NCI-H2029 treated with DMSO at 0.1 percent for 48 hours (cell line): ENCODE measurements around the gene FFAR4.
"Not testable (repeated sequence)": the region's sequence is repeated elsewhere in the genome, so short reads cannot be mapped to it uniquely, and the experiment has no call there.

Experiments
- DNase-seq: peaks from one replicate; lab custom pipeline; 2025; lab: John Stamatoyannopoulos, UW

Gene FFAR4

GRCh38 chr10:93566435-93567276 lies at the start of gene FFAR4:
Gene FFAR4, plus strand, starts transcription at chr10:93566665. Its CDS starts 56 bp downstream, at chr10:93566721.
- no peak for DNase-seq

GRCh38 chr10:93518531-93518930 lies 47.9 kb upstream of the FFAR4 start:
- no peak for DNase-seq

DNA sequence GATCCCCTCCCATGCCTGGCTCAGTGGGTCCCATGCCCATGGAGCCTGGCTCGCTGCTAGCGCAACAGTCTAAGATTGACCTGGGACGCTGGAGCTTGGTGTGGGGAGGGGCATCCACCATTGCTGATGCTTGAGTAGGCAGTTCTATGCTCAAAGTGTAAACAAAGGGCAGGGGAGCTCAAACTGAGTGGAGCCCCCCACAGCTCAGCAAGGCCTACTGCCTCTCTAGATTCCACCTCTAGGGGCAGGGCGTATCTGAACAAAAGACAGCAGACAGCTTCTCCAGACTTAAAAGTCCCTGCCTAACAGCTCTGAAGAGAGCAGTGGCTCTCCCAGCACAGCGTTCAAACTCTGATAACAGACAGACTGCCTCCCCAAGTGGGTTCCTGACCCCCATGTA lies 31.2 kb upstream of the FFAR4 start:
- no peak for DNase-seq

DNA sequence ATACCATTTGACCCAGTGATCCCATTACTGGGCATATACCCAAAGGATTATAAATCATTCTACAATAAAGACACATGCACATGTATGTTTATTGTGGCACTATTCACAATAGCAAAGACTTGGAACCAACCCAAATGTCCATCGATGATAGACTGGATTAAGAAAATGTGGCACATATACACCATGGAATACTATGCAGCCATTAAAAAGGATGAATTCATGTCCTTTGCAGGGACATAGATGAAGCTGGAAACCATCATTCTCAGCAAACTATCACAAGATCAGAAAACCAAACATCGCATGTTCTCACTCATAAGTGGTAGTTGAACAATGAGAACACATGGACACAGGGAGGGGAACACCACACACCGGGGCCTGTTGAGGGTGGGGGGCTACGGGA lies 25.6 kb upstream of the FFAR4 start:
- not testable (repeated sequence) for DNase-seq

DNA sequence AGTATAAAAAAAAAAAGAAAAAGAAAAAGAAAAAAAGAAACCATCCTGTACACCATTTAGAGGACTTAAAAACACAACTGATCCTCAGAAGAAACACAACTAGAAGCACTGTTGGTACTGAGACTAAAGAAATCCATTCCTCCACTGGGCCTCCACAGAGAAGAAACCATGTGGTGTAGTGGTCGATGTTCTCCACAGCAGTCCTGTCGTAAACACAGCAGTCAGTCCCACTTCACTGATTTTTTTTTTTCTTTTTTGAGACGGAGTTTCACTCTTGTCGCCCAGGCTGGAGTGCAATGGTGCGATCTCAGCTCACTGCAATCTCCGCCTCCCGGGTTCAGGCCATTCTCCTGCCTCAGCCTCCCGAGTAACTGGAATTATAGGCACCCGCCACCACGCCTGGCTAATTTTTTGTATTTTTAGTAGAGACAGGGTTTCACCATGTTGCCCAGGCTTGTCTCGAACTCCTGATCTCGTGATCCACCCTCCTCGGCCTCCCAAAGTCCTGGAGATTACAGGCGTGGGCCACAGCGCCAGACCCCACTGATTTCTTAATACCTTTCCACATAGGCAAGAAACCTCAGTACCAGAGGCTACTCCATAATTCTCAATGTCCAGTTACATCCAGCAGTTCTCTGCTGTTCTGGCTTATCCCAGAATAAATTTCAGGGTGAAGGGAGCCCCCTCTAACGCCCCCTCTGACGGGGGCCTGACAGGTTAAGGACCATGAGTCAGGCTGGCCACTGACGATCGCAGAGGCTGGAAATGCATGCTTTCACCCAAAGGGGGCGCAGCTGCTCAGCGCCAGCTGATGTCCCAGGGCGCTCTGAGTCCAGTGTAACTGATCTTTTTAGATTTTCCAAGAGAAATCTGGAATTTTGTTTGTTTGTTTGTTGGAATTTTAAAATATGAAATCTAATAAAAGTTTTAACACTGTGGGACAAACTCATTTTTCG lies 24.8 kb upstream of the FFAR4 start:
- DNase-seq: peak; percentile 8

- peak; percentile 8 for DNase-seq
Observed at GRCh38 chr10:93542358-93542791, 24.1 kb upstream of the FFAR4 start.

DNA sequence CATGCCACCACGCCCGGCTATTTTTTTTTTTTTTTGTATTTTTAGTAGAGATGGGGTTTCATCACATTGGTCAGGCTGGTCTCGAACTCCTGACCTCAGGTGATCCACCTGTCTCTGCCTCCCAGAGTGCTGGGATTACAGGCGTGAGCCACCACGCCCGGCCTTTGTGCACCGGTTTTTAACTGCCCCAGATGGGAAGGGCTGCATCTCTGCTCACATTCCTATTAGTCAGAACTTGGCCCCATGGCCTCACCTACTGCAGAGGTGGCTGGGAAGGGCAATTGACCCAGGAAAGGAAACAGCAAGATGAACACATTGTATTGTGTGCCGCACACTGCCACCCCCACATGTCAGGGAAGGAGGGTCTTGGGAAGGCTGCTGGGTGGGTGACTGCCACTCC lies 19.5 kb upstream of the FFAR4 start:
- not testable (repeated sequence) for DNase-seq

DNA sequence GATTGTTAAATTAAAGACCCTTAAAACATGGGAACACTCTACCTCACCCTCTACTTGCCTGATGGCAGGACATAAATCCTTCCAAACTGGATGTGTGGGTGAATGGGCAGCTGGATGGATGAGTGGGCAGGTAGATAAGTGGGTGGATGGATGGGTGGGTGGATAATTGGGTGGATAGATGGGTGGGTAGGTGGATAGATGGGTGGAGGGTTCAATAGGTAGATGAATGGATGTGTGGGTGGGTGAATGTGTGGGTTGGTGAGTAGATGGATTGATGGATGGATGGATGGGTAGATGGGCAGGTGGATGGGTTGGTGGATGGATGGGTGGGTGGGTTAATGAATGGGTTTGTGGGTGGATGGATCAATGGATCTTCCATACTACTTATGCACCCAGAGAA lies 18.9 kb upstream of the FFAR4 start:
- DNase-seq: no peak

DNA sequence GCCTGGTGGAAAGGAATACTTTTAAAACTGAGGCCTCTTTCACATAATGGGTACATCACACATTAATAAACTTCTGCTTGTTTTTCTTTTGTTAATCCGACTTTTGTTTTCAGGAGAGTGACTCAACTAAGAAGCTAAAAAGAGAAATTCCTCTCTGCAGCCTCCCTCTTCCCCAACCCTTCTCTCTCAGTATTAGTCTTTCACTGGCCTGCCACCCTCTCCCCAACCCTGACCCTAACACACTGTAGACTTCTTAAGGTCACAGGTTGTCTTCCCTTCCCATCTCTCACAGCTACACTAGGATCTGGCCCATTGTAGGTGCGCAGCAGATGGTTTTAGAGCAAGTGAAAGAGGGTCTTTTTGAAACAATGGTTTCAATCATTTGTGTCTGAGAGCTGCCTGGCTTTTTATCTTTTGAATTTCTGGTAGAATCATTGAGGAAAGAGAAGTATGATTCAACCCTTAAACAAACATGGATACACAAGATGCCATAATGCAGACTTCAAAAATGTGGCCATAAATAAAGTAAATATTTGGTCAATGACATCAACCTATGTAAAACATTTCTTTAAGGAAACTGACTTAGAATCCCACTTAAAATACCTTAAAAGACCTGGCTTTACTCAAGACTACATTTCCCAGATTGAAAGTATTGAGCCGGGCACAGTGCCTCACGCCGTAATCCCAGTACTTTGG lies 17.9 kb upstream of the FFAR4 start:
- no peak for DNase-seq

DNA sequence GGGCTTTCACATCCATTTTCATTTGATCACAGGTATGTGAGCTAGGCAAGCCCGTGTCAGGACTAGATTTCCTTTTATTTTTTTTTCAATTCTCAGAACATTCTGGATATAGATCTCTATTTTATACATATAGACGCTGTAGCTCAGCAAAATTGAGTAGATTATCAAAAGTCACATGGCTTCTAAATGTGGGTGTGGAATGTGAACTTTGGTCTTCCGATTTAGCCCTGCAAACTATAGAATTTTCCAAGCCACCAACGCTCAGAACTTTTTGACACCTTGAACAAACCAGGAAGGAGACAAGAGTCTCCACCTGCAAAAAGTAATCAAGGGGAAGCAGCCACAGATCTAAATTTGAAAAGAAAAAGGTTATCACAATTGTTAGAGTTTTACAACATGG lies 15.9 kb upstream of the FFAR4 start:
- DNase-seq: no peak

DNA sequence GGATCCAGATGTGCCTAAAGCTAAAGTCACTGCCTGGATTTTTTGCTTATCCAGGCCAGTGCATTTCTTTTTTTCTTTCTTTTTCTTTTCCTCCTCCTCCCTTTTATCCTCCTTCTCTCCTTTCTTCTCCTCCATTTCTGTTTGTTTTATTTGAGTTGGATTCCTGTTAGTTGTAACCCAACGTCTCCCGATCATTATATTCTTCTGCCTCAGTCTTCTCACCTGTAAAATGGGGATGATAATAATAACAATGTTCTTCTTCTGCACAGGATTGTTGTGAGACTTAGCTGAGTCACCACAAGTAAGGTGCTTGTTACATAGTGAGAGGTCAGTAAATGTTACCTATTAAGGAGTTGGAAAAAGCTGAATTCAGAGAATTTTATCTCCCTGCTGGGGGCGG lies 13.7 kb upstream of the FFAR4 start:
- DNase-seq: no peak

DNA sequence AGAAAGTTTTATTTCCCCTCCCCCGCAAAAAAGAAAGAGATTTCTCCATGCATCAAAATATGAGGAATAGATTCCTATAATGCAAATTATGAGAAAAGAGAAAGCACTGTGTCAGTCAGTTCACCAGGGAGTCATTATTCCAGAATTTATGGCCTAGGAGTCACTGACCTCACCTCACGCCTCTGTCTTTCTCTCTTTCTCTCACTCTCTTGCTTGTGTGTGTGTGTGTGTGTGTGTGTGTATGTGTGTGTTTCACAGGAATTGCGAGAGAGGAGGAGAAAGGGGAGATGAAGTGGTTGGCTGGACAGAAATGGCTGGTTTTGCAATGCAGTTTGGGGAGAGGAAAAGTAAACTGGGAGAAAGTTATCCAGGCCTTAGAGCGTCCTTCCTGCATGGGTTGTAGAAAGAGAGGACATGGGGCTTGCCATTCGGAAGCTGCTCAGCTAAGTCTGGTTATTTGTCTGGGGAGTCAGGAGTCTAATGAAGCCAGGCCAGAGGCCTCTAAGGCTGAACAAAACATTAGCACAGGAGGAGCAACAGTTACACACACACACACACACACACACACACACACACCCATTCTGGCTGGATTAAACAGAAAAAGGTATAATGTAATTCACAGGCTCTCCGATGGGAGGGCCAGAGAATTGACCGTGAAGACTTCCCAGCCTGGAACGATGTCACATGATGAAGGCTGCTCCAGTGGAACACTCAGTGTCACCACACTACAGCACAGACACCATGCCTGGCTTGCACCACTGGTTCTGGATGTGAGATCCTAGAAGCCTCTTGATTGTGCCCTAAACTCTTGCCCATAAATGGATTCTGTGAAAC lies 12.8 kb upstream of the FFAR4 start:
- no peak for DNase-seq

DNA sequence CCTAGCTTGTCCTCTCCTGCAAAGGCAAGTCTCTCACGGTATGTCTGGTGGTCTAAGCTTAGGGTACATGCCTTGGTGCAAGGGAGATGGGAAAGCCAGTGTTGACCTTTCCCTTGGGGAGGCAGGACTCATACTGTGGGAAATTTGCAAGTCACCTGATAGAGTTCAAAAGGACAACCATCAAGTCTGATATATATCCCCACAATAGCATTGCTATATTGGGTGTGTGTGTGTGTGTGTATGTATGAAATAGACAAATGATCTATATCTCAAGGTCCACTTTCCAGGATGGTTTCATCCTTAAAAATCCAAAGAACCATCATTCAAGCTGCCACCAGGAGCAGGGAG lies 12.2 kb upstream of the FFAR4 start:
- DNase-seq: no peak

GRCh38 chr10:93554760-93555432 lies 11.6 kb upstream of the FFAR4 start:
- DNase-seq: peak; percentile 16

DNA sequence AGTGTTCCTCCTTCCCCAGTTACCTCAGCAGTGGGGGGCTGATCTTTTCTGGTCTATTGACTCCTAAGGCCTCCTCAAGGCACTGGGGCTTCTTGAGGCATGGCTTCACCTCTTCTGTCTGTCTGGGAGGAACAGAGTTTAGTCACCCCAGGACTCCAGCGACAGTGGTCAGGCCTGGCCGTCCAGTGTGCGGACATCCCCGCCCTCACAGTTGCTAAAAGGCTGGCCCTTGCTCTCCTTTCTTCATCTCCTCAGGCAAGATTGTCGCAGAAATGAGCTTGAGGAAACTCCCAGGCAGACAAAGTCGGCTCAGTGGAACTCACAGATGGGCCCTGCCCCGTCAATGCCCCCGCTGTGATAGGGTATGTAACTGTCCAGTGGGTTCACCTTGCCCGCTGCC lies 7.0 kb upstream of the FFAR4 start:
- DNase-seq: no peak

DNA sequence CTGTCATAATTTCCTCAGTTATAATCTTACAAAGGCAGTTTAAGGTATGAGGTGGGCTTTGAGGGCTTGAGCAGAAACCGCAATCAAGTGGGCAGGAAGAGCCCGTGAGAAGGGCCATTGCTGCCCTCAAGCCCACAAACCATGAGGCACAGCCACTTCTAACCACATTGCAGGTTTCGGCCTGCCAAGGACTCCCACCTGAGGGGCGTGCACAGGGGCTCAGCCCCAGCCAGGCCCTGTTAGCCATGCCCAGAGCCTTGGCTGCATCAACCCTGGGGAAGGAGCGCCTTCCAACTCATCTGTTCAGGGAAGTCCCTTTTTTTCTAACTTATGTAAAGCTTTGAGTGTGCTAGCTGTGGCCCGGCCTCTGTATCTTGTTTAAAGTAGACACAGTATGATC lies 5.9 kb upstream of the FFAR4 start:
- no peak for DNase-seq

GRCh38 chr10:93565446-93565845 lies 1.0 kb upstream of the FFAR4 start:
- DNase-seq: no peak

DNA sequence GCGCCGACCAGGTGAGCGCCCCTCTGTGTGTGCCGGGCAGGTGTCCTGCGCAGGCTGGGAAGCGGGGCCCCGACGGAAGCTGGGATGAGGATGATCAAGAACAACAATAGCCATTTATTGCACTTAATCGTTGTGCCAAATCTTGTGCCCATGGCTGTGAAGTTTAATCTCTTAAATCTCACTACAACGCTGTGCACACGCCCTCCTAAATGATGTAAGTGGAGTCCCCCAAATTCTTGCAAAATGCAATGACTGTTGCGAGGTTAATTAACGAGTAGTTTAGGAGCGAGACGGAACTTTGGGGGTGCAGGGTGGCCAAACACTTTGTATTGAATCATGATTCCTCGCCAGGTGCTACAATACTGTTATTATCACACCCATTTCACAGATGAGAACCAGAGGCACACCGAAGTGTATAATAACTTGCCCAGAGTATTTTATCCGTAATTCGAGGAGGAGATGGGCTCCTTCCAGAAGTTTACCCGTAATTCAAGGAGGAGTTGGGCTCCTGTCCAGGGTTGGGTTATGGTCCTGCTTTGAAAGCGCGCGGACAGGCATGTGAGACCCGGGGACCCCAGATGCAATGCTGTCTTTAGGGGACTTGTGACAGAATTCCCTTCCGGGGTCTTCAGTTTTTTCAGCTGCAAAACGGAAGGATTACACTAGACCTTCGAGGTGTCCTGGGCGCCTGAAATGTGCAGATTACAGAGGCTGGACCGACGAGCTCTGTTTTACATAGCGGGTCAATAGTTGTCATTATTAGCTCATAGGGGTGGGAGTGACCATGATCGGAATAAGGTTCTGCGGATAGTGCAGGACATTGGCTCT lies 1.0 kb downstream of the FFAR4 start:
- no peak for DNase-seq

- DNase-seq: no peak
Observed at GRCh38 chr10:93568105-93568390, 1.6 kb downstream of the FFAR4 start.

DNA sequence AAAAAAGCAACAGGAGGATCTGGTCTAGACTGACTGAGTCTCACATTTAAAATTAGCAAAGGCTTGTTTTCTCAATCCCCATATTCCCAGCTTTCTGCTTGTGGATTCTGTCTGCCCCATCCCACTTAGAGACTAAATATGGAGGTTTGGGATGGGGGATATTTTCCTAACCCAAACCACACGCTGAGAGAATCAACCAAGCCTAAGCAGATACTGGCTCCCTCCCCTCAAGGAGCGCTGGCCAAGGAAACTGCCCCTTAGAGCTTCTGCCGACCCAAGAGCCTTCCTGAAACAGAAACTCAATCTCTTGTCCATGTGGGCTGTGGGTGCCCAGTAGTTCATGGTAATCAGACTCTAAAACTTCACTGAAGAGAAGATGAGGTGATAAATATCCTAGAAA lies 3.9 kb downstream of the FFAR4 start:
- DNase-seq: no peak
